IPS-15b (cell line): ENCODE results near the gene GRID1.
"Not testable (repeated sequence)": the region's sequence is repeated elsewhere in the genome, so short reads cannot be mapped to it uniquely, and the experiment has no call there.

Source experiments
- H3K27me3 ChIP-seq: one replicate; pipeline ENCODE4 v1.6.1; 2013; ENCODE audit warnings: low read length; ENCODE audit not compliant: control insufficient read depth, insufficient read depth
- H3K36me3 ChIP-seq: one replicate; pipeline ENCODE4 v1.6.1; 2013; ENCODE audit warnings: low read length; ENCODE audit not compliant: control insufficient read depth, insufficient read depth
- H3K4me1 ChIP-seq: one replicate; pipeline ENCODE4 v1.6.1; 2013; ENCODE audit warnings: mild to moderate bottlenecking, low read length; ENCODE audit not compliant: control insufficient read depth, insufficient read depth
- H3K4me3 ChIP-seq: one replicate; pipeline ENCODE4 v1.5.1; 2013; ENCODE audit warnings: low read depth, low read length
- H3K9ac ChIP-seq: one replicate; pipeline ENCODE4 v1.6.1; 2013; ENCODE audit warnings: low read depth, mild to moderate bottlenecking, low read length
- H3K9me3 ChIP-seq: one replicate; pipeline ENCODE4 v1.6.1; 2013; ENCODE audit warnings: mild to moderate bottlenecking, low read length; ENCODE audit not compliant: control insufficient read depth, insufficient read depth

GRID1 gene

GRCh38 chr10:85936161-85936560, 430.4 kb downstream of the GRID1 start:
- Histone ChIP-seq H3K9me3 (no peaks in the 10 kb centered on the region), H3K27me3 (no peaks in the 10 kb centered on the region), H3K4me1 (no peaks in the 10 kb centered on the region), H3K4me3 (no peak overlapping the region), H3K9ac (no peak overlapping the region), H3K36me3 (no peaks in the 10 kb centered on the region)

GRCh38 chr10:85934586-85934985, 432.0 kb downstream of the GRID1 start:
- H3K9me3 ChIP-seq, result no peaks in the 10 kb centered on the region
- no peaks in the 10 kb centered on the region for H3K27me3 ChIP-seq
- H3K36me3 ChIP-seq, result no peaks in the 10 kb centered on the region
- H3K4me1 ChIP-seq, result no peaks in the 10 kb centered on the region
- H3K4me3 ChIP-seq, result no peak overlapping the region
- no peak overlapping the region for H3K9ac ChIP-seq

GRCh38 chr10:85929993-85930392, 436.6 kb downstream of the GRID1 start:
- H3K9me3 ChIP-seq, H3K4me3 ChIP-seq, H3K27me3 ChIP-seq, H3K9ac ChIP-seq, H3K4me1 ChIP-seq, H3K36me3 ChIP-seq: not testable (repeated sequence)

- Histone ChIP-seq H3K9ac (no peak overlapping the region), H3K4me1 (no peaks in the 10 kb centered on the region), H3K27me3 (no peaks in the 10 kb centered on the region), H3K9me3 (no peaks in the 10 kb centered on the region), H3K4me3 (no peak overlapping the region), H3K36me3 (no peaks in the 10 kb centered on the region)
These were observed 438.5 kb downstream of the GRID1 start for GRCh38 chr10:85927952-85928665.

- Histone ChIP-seq H3K36me3 (no peaks in the 10 kb centered on the region), H3K9me3 (no peaks in the 10 kb centered on the region), H3K4me3 (no peak overlapping the region), H3K27me3 (no peaks in the 10 kb centered on the region), H3K9ac (no peak overlapping the region), H3K4me1 (no peaks in the 10 kb centered on the region)
These were observed 439.6 kb downstream of the GRID1 start for GRCh38 chr10:85926986-85927385.

- H3K4me3 ChIP-seq, result no peak overlapping the region
- H3K27me3 ChIP-seq, result no peaks in the 10 kb centered on the region
- no peaks in the 10 kb centered on the region for H3K4me1 ChIP-seq
- no peak overlapping the region for H3K9ac ChIP-seq
- no peaks in the 10 kb centered on the region for H3K9me3 ChIP-seq
- no peaks in the 10 kb centered on the region for H3K36me3 ChIP-seq
These were observed 440.5 kb downstream of the GRID1 start for GRCh38 chr10:85926136-85926535.

- H3K9ac ChIP-seq, result no peak overlapping the region
- H3K36me3 ChIP-seq, result no peaks in the 10 kb centered on the region
- H3K9me3 ChIP-seq, result no peaks in the 10 kb centered on the region
- no peaks in the 10 kb centered on the region for H3K27me3 ChIP-seq
- H3K4me3 ChIP-seq, result no peak overlapping the region
- H3K4me1 ChIP-seq, result no peaks in the 10 kb centered on the region
These were observed 441.3 kb downstream of the GRID1 start for GRCh38 chr10:85925201-85925750.

GRCh38 chr10:85924382-85925102, 442.1 kb downstream of the GRID1 start:
- Histone ChIP-seq H3K4me1 (no peaks in the 10 kb centered on the region), H3K4me3 (no peak overlapping the region), H3K9ac (no peak overlapping the region), H3K9me3 (no peaks in the 10 kb centered on the region), H3K36me3 (no peaks in the 10 kb centered on the region), H3K27me3 (no peaks in the 10 kb centered on the region)

- no peaks in the 10 kb centered on the region for H3K27me3 ChIP-seq
- no peaks in the 10 kb centered on the region for H3K4me1 ChIP-seq
- H3K9me3 ChIP-seq, result no peaks in the 10 kb centered on the region
- H3K4me3 ChIP-seq, result no peak overlapping the region
- H3K9ac ChIP-seq, result no peak overlapping the region
- H3K36me3 ChIP-seq, result no peaks in the 10 kb centered on the region
These were observed 444.1 kb downstream of the GRID1 start for GRCh38 chr10:85922356-85923129.

GRCh38 chr10:85921789-85922188, 444.8 kb downstream of the GRID1 start:
- H3K4me3 ChIP-seq, result no peak overlapping the region
- H3K4me1 ChIP-seq, result no peaks in the 10 kb centered on the region
- H3K9me3 ChIP-seq, result no peaks in the 10 kb centered on the region
- no peaks in the 10 kb centered on the region for H3K27me3 ChIP-seq
- H3K9ac ChIP-seq, result no peak overlapping the region
- no peaks in the 10 kb centered on the region for H3K36me3 ChIP-seq

GRCh38 chr10:85920311-85920710, 446.3 kb downstream of the GRID1 start:
- Histone ChIP-seq H3K4me1 (no peaks in the 10 kb centered on the region), H3K27me3 (no peaks in the 10 kb centered on the region), H3K9me3 (no peaks in the 10 kb centered on the region), H3K9ac (no peak overlapping the region), H3K36me3 (no peaks in the 10 kb centered on the region), H3K4me3 (no peak overlapping the region)
